GM19351 (cell line): ENCODE data around the gene COQ3.

Source experiments
- ATAC-seq: cut with Tn5 transposase; IDR thresholded peaks from one replicate; pipeline ENCODE4 v1.9.1; 2021; ENCODE audit warnings: mild to moderate bottlenecking, moderate library complexity; ENCODE audit not compliant: unreplicated experiment

The COQ3 gene

DNA sequence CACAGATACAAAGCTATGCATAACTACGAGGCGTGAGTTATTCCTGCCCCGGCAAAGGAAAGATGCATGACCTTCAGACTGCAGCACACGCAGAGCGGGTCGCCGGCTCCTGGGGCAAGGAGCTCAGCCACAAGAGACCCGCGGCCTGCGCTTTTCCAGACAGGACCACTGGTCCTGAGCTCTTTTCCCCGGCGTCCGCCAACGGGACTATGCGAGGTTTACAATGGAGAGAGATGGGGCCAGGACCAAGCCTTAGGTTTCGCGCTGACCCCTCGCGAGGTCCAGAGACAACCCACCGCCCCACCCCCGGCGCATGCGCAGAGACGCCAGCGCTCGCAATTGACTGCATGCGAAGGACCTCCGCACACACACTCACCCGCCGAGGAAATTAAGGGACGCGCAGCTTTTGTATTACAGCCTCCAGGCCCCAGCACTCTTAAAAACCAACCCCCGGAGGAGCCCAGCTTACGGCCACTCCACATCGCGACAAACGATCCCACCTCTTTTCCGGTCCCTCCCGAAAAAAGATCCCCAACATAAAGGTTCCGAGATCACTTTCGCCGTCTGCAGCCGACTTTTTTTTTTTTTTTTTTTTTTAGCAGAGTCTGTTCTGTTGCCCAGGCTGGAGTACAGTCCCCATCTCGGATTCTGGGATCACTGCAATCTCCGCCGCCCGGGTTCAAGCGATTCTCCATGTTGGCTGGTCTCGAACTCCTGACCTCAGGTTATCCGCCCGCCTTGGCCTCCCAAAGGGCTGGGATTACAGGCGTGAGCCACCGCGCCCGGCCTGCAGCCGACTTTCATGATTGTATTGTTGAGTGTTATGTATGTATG lies at the start of gene COQ3:
Gene COQ3 (minus strand): TSS at position 498 of the 834 bp plus-strand sequence. CDS start 16 bp downstream, at position 482.
- peak; percentile 75 for ATAC-seq

DNA sequence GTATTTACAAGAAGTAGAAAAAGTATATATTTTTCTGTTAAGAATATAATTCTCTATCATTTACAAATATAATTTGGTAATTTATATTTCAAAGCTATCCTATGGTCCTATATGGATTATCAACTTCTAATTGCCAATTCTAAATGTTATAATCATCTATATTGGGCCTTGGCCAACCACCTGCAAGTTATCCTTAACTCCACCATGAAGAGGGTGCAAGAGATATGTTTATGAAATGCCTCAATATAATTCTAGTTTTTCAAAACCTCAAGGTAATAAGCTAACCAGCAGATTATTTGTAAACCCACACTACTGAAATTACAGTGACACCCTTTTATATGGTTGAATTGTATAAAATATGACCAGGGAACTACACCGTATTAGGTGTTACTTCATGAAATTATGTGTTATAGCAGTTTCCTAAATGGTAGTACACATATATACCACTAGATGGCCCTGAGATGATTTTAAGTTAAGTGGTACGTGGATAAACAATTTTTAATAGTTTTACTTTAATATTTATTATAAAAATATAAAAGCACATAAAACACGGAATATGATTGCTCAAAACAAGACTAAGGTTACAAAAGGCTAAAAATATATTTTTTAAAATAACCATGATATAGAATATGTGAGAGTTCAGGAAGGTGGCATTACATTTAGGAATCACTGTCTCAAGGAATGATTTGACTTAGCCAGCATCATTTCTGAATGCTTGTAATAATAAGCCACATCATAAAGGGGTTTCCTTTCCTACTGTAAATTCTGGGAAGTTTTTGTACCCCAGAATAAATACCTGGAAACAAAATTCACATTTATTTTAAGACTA lies 40.9 kb upstream of the COQ3 start:
- ATAC-seq = peak; percentile 94

GRCh38 chr6:99432877-99433276 lies 38.9 kb upstream of the COQ3 start:
- ATAC-seq = no peak

DNA sequence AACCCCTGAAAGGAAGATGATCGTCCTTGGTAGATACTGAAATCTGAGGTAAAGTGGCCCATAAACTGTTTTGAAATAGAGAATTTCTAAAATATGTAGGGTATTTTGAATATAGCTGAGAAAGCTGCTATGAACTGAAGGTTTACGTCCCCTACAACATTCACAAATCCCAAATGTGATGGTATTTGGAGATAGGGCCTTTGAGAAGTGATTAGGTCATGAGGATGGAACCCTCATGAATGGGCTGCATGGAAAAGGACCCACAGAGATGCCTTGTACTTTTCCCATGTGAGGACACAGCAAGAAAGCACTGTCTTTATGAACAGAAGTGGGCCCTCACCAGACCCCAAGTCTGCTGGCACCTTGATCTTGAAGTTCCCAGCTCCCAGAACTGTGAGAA lies 37.9 kb upstream of the COQ3 start:
- no peak for ATAC-seq

- no peak for ATAC-seq
These were observed 34.0 kb upstream of the COQ3 start for GRCh38 chr6:99427988-99428387.

DNA sequence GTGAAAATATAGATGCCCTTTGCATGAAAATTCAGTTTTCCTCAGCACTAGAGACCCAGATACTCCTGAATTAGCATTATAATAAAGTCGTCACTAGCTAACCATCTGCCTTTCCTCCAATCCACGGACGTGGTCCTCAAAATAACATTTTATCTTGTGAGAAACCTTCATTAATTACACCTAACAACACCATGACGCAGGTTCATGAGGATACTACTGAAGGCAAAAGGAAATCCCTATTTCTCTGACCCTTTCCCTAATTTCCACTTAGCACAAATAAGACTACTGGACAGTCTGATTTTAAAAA lies 32.4 kb upstream of the COQ3 start:
- no peak for ATAC-seq

GRCh38 chr6:99425647-99426450 lies 31.9 kb upstream of the COQ3 start:
- peak; percentile 51 for ATAC-seq

GRCh38 chr6:99424761-99425646 lies 31.0 kb upstream of the COQ3 start, which contains the start of gene PNISR:
PNISR (minus strand) TSS chr6:99425308; CDS start chr6:99414659, 10,649 bp downstream.
- ATAC-seq = peak; percentile 87

- no peak for ATAC-seq
These were observed 30.0 kb upstream of the COQ3 start for GRCh38 chr6:99424022-99424421.

DNA sequence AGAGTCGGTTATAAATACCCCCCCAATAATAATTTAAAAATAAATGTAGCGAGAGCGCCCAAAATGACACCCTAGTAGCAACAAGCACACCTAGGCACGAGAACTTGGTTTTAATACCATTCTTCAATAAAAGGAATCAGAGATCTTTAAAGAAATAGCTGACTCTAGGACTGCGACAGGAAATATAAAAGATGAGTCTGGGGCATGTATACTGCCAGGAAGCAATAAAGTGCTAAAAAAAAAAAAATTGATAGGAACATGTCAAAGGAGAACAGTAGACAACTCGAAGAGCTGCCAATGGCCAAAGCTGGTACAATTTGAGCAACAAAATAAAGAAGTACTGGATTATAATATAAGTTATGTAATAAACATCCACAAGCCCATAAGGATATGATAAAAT lies 28.9 kb upstream of the COQ3 start:
- no peak for ATAC-seq

GRCh38 chr6:99416892-99417767 lies 23.1 kb upstream of the COQ3 start:
- ATAC-seq = peak; percentile 81

GRCh38 chr6:99416226-99416625 lies 22.2 kb upstream of the COQ3 start:
- no peak for ATAC-seq

DNA sequence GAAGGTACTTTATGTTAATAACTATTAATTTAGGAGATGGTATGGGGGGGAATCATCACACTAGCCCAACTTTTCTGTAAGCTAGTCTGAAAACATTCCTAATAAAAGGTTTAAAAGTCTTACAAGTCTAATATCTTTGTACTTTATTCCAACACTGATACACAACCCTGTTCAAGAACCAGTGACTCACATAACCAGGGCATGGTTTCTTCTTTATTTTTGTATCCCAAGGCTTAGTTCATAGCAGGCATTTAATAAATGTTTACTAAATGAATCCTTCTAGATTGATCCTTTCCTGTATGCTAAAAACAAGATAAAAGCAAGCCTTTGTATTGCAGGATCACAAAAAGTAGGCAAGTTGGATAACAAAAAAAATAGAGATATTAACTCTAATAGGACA lies 21.5 kb upstream of the COQ3 start:
- ATAC-seq = no peak

DNA sequence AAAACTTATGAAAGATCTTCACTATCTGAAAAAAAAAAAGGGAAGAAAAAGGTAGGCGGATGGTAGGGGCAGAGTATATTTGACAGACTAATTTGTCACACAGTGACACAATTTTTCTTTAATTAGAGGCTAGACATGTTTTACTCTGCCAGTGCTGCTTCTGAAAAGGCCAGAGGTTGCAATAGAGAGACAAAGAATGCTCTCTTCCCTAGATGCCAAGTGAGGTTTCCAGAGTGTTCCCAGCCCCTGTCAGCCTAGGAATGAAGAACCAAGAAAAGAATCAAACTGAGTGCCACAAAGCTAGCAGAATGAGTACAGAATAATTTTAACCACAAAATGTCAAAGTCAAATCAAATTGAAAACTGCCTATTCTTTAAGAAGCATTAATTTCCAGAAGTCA lies 18.1 kb upstream of the COQ3 start:
- ATAC-seq = no peak

DNA sequence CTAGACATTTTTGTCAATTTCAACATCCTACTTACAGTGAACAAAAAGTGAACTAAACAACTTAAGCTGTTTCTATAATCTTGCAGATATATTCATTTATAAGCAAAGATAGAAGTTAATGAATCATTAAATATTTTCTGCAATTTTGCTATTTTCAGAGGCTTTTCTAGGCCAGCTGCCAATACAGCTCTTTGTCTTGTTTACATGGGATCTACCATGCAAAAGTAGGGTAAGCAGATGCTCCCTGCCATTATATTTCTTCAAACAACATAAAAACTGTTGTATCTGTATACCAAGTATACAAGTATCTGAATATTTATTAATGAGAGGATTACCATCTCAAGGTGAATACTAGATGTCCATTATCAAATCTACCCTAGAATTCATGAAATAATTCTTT lies 15.7 kb upstream of the COQ3 start:
- ATAC-seq = no peak

DNA sequence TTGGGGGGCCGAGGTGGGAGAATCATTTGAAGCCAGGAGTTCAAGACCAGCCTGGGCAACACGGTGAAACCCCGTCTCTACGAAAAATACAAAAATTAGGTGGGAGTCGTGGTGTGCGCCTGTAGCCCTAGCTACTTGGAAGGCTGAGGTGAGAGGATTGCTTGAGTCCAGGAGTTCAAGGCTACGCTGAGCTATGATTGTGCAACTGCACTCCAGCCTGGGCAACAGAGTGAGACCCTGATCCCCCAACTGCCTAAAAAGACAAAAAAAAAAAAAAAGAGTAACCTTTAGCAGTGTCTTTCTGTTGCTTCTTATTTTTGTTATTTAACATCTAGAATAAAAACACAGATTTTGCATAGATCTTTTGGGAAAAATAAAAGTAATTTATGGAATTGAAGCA lies 13.1 kb upstream of the COQ3 start:
- no peak for ATAC-seq

- no peak for ATAC-seq
These were observed 8.5 kb upstream of the COQ3 start for GRCh38 chr6:99402448-99402847.

DNA sequence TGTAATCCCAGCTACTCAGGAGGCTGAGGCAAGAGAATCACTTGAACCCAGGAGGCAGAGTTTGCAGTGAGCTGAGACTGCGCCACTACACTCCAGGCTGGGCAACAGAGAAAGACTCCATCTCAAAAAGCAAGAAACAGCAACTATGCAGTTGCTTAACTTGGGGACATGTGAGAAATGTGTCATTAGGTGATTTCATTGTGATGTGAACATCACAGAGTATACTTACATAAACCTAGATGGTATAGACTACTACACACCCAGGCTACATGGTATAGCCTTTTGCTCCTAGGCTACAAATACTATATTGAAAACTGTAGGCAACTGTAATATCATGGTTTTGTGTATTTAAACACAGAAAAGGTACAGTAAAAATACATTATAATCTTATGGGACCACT lies 3.3 kb upstream of the COQ3 start:
- ATAC-seq = no peak

DNA sequence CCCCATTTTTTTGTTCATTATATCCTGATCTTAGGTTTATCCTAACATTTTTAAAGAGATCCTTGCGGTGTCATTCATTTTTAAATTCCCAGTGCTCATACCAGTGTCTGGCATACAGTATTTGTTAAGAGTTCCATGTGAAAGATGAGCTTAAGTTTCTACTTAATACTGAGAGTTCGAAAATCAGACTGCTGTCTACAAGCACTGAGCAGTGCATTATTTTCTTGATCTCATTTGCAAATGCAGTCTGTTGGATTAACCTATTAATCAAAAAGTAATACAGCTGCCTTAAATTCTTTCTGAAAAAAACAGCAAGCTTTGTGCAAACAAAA lies 663 bp downstream of the COQ3 start:
- ATAC-seq = peak; percentile 32
